GM21423 (cell line): ENCODE results near the gene MALRD1.
"Not testable (repeated sequence)": the region's sequence is repeated elsewhere in the genome, so short reads cannot be mapped to it uniquely, and the experiment has no call there.

ENCODE experiments used
- ATAC-seq: cut with Tn5 transposase; IDR thresholded peaks from one replicate; pipeline ENCODE4 v1.9.1; 2021; ENCODE audit warnings: mild to moderate bottlenecking, moderate library complexity; ENCODE audit not compliant: unreplicated experiment

Gene MALRD1

DNA sequence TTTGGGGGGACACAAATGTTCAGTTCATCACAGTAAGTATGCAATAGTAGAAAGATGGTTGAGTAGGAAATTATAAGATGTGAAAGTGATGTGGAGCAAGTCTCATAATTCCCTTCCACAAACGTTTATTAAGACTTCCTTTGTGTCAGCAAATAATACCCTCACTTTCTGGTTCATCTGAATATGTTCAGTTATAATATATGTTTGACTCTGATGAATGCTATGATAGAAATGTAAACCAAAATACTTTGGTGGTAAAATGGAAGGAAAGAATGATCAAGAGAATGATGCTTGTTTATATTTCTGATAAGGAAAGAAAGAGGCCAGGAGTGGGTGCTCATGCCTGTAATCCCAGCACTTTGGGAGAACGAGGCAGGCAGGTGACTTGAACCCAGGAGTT is 655.9 kb downstream of the MALRD1 start:
- ATAC-seq, result no peak

DNA sequence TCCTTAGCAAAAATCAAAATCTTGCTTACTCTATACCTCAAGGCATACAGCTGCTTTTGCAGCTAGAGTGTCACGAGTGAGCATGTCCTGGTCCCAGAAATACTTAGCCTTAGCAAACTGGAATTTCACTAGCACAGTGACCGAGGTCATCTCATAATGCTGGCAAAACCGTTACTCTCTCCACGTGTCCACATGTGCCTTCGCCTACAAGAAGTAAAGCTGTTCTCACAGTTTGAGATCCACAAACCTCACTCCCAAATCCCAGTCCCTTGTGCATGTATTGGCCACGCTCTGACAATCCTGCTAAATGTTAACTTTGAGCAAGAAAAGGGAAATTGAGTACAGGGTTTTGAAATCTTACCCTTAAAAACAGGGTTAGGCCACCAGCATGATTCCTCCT is 656.6 kb downstream of the MALRD1 start:
- no peak for ATAC-seq

DNA sequence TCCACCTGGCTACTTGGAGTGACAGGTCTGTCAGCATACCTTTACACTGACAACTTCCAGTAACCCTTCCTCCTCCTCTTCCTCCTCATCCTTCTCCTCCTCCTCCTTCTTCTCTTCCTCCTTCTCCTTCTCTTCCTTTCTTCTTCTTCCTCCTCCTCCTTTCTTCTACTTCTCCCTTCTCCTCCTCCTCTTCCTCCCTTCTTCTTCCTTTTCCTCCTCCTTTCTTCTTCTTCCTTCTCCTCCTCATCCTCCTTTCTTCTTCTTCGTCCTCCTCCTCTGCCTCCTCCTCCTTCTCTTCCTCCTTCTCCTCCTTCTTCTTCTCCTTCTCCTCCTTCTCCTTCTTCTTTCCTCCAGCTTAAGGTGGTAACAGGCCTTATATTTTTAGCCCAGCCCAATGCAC is 658.3 kb downstream of the MALRD1 start:
- no peak for ATAC-seq

GRCh38 chr10:19707376-19707775 is 658.8 kb downstream of the MALRD1 start:
- ATAC-seq, result no peak

GRCh38 chr10:19708031-19708430 is 659.4 kb downstream of the MALRD1 start:
- no peak for ATAC-seq

DNA sequence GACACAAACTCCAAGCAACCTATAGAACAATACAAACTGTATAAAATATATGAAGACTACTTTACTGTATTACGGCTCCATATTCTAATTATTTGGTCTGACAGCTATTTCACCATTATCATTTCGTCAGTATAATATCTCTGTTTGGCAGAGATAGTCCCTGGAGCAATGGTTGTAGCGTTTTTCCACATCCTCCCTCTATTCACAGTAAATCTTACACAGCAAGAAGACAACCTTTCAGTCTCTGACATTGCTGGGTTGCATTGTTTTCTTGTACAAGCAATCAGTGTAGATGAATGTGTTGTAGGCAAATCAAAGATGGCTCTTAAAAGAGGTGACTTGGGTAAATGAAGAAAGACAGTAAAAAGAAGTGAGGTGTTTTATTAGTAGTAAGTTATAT is 662.0 kb downstream of the MALRD1 start:
- ATAC-seq, result no peak

DNA sequence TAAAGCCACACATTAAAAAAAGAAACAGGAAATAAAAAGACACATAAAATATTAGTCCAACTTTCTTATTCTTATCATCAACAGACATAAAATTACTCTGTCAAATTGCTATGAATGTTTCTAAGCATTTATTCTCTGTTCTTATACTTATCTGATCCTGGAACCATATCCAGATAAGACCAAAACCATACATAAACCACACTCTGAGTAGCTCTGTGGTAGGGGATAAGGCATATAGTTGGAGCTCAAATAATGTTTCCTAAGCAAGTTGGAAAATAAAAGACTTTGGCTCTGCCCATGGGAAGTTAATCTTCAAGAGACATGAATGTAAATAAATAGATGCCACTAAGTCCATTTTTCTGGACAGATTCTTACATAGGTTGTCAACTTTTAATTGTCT is 664.6 kb downstream of the MALRD1 start:
- ATAC-seq, result no peak

- ATAC-seq, result no peak
These were observed 665.4 kb downstream of the MALRD1 start for GRCh38 chr10:19713800-19714525.

- ATAC-seq, result no peak
These were observed 670.7 kb downstream of the MALRD1 start for GRCh38 chr10:19719284-19719683.

DNA sequence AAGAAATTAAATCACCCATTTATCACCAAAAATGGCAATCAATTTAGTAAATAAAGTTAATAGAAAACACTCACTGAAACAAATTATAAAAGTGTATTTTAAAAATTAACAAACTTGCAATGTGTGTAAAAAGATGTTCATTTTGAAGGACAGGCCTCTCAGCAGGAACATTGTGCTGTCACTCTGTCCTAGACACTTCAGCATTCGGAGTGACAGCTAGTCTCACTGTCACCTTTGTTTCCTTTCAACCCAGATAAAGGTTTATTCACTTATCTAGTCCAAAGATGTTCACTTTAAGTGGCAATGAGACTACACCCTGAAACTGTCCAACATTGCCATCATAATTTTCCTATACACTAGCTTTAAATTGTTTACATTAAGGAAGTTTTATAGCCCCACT is 675.7 kb downstream of the MALRD1 start:
- ATAC-seq, result no peak

DNA sequence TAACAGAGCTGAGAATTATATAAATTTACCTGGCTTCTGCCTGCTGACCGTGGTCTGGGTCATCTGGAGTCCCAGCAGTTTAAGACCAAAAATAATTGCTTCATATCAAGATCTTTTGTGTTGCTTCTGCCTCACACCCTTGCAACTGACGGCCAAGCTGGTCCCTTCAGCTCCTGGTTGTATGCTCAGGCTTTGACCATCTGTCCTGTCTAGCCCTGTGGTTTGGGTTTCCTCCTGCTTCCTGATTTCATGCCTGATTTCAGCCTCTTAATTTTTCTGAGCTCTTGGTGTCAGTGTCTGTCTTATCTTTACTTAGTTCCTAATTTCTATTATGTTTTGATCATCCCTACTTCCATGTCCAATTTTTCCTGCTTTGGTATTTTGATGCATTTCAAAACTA is 679.8 kb downstream of the MALRD1 start:
- ATAC-seq, result no peak

- no peak for ATAC-seq
These were observed 680.4 kb downstream of the MALRD1 start for GRCh38 chr10:19728964-19729363.

- no peak for ATAC-seq
These were observed 681.7 kb downstream of the MALRD1 start for GRCh38 chr10:19730167-19730906.

DNA sequence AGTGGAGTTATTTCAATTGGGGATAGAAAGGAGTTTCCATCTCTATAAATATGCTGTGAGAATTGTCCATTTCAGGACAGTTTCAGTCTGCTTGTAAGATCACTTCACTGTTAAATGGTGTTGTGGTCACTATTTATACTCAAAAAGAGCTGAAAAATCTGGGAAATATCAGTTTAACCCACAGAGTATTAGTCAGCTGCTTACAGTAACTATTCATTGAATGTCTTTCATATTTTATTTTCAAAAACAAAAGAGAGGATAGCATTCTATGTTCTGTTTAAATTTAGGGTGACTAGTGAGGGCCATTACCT is 682.3 kb downstream of the MALRD1 start:
- no peak for ATAC-seq

DNA sequence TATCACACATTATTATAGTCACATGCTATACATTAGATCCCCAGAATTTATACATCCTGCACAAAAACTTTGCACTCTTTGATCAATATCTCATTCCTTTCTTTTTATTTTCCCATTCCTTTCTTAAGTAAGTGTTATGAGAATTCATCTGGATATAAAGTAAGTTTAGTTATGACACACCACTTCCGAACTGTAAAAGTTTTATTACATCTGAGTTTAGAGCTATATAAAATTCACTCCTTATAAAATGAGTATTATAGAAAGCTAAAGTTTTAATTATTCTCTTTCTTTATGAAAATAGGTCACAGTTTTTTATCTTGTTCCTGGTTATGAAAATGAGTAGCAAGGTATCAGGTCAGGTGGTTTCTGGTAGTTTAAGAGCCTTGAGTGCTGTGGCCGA is 683.0 kb downstream of the MALRD1 start:
- ATAC-seq, result no peak

- no peak for ATAC-seq
These were observed 689.8 kb downstream of the MALRD1 start for GRCh38 chr10:19738440-19738839.

DNA sequence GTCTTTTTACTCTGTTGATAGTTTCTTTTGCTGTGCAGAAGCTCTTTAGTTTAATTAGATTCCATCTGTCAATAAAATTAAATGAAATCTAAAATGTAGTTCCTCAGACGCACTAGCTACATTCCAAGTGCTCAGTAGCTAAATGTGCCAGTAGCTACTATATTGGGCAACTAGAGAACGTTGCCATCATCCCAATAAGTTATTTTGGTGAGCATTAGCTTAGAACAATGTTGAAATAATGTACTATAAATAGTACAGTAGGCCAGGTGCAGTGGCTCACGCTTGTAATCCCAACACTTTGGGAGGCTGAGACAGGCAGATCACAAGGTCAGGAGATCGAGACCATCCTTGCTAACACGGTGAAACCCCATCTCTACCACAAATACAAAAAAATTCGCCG is 690.6 kb downstream of the MALRD1 start:
- ATAC-seq, result not testable (repeated sequence)

- ATAC-seq, result not testable (repeated sequence)
These were observed 693.5 kb downstream of the MALRD1 start for GRCh38 chr10:19742144-19742543.

DNA sequence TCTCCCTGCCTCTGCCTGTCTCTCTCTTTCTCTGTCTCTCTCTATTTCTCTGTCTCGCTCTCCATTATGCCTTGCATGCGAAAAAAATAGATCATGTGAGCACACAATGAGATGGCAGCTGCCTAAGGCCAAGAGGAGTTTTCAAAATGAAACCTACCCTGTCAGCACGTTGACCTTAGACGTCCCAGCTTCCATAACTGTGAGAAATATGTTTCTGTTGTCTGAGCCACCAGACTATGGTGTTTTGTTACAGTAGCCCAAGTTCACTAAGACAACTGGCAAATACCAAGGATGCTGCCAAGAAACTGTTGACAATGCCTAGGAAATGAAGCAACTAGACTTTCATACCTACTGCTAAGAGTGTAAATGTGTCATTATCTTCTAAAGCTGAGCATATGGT is 697.1 kb downstream of the MALRD1 start:
- ATAC-seq, result no peak

DNA sequence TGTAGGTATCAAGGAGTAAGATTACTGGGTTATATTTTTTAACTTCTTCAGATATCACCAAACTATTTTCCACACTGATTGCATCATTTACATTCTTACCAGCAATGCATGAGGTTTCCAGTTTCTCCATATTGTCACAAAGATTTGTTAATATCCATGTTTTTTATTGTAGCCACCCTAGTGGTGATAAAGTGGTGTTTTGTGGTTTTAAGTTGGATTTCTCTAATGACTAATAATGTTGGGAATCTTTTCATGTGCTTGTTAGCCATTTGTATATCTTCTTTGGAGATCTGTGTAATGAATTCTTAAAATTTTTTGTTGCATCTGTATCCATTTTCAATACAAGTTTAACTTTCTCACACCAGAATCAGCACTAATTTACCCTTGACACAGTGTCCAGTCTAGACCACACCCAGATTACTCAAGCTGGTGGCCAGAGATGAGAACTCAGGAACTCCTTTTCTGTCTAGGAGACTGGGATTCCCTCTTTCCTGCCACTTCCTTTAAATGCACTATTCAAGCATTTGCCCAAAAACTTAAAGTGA is 700.7 kb downstream of the MALRD1 start:
- ATAC-seq, result no peak

GRCh38 chr10:19750972-19751371 is 702.4 kb downstream of the MALRD1 start:
- ATAC-seq, result no peak

DNA sequence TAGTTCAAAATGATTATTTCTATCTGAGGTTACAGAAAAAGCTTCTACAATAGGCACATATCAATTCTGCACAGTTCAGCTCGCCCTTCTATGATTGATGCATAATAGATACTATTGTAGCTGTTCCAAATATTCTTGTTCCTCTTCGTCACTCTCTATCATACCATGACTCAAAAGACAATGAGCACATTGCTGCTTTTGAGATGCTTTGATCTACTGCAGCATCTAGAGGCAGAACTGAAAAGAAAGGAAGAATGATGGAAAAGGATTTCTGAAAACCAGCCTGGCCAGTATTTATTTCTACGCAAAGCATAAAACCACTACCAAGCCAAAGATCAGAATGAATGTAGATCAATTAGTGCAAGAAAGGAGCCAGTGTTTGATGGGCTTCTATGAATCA is 708.3 kb downstream of the MALRD1 start:
- ATAC-seq, result no peak
